IPS-11a (cell line): Measurements from ENCODE around the gene MGME1.

ENCODE experiments used
- H3K4me3 ChIP-seq: one replicate; pipeline ENCODE4 v1.5.1; 2013; ENCODE audit warnings: low read depth, low read length, control low read depth

Gene MGME1

GRCh38 chr20:17940224-17940971 lies 28.4 kb upstream of the MGME1 start:
- no peak overlapping the region for H3K4me3 ChIP-seq

- H3K4me3 ChIP-seq, result no peak overlapping the region
Measured at GRCh38 chr20:17941087-17941825, 27.6 kb upstream of the MGME1 start.

GRCh38 chr20:17941826-17942196 lies 27.0 kb upstream of the MGME1 start:
- H3K4me3 ChIP-seq, result no peak overlapping the region

GRCh38 chr20:17943343-17943742 lies 25.5 kb upstream of the MGME1 start:
- no peak overlapping the region for H3K4me3 ChIP-seq

GRCh38 chr20:17944854-17945474 lies 23.9 kb upstream of the MGME1 start:
- H3K4me3 ChIP-seq, result no peak overlapping the region

GRCh38 chr20:17946040-17946439 lies 22.8 kb upstream of the MGME1 start:
- no peak overlapping the region for H3K4me3 ChIP-seq

- H3K4me3 ChIP-seq, result no peak overlapping the region
Measured at GRCh38 chr20:17946572-17947473, 22.0 kb upstream of the MGME1 start.

- H3K4me3 ChIP-seq, result no peak overlapping the region
Measured at GRCh38 chr20:17947474-17947815, 21.4 kb upstream of the MGME1 start.

- no peak overlapping the region for H3K4me3 ChIP-seq
Measured at GRCh38 chr20:17948442-17948841, 20.4 kb upstream of the MGME1 start.

- H3K4me3 ChIP-seq, result no peak overlapping the region
Measured at GRCh38 chr20:17949899-17950298, 18.9 kb upstream of the MGME1 start.

GRCh38 chr20:17950670-17951069 lies 18.1 kb upstream of the MGME1 start:
- H3K4me3 ChIP-seq, result no peak overlapping the region

GRCh38 chr20:17951323-17951722 lies 17.5 kb upstream of the MGME1 start:
- no peak overlapping the region for H3K4me3 ChIP-seq

GRCh38 chr20:17952692-17953684 lies 15.8 kb upstream of the MGME1 start:
- H3K4me3 ChIP-seq, result no peak overlapping the region

- no peak overlapping the region for H3K4me3 ChIP-seq
Measured at GRCh38 chr20:17953935-17954334, 14.9 kb upstream of the MGME1 start.

GRCh38 chr20:17955302-17955701 lies 13.5 kb upstream of the MGME1 start:
- no peak overlapping the region for H3K4me3 ChIP-seq

GRCh38 chr20:17956099-17956685 lies 12.6 kb upstream of the MGME1 start:
- no peak overlapping the region for H3K4me3 ChIP-seq

- H3K4me3 ChIP-seq, result no peak overlapping the region
Measured at GRCh38 chr20:17957505-17958363, 11.1 kb upstream of the MGME1 start.

- no peak overlapping the region for H3K4me3 ChIP-seq
Measured at GRCh38 chr20:17958373-17959256, 10.2 kb upstream of the MGME1 start.
